GM19025 (cell line): ENCODE results near the gene DENND1C.
"Not testable (repeated sequence)": the region's sequence is repeated elsewhere in the genome, so short reads cannot be mapped to it uniquely, and the experiment has no call there.

Experiments used
- ATAC-seq: cut with Tn5 transposase; IDR thresholded peaks from one replicate; pipeline ENCODE4 v1.9.1; 2021; ENCODE audit warnings: mild to moderate bottlenecking, low read depth, moderate library complexity; ENCODE audit not compliant: unreplicated experiment

DENND1C gene

GRCh38 chr19:6458695-6459261, 22.8 kb downstream of the DENND1C start:
- ATAC-seq = no peak

- no peak for ATAC-seq
Measured at GRCh38 chr19:6457958-6458694, 23.5 kb downstream of the DENND1C start.

GRCh38 chr19:6455924-6456323, 25.7 kb downstream of the DENND1C start:
- ATAC-seq = no peak

- ATAC-seq = no peak
Measured at GRCh38 chr19:6453951-6454565, 27.5 kb downstream of the DENND1C start.

GRCh38 chr19:6452899-6453298, 28.7 kb downstream of the DENND1C start:
- ATAC-seq = no peak

GRCh38 chr19:6452223-6452614, 29.4 kb downstream of the DENND1C start:
- no peak for ATAC-seq

GRCh38 chr19:6451583-6452222, 29.9 kb downstream of the DENND1C start:
- ATAC-seq = no peak

- no peak for ATAC-seq
Measured at GRCh38 chr19:6450166-6450565, 31.4 kb downstream of the DENND1C start.

GRCh38 chr19:6448045-6448444, 33.5 kb downstream of the DENND1C start:
- no peak for ATAC-seq

GRCh38 chr19:6446452-6446851, 35.1 kb downstream of the DENND1C start:
- ATAC-seq = no peak

- no peak for ATAC-seq
Measured at GRCh38 chr19:6443986-6444385, 37.6 kb downstream of the DENND1C start.

GRCh38 chr19:6442087-6442688, 39.4 kb downstream of the DENND1C start:
- no peak for ATAC-seq

- no peak for ATAC-seq
Measured at GRCh38 chr19:6440905-6441304, 40.7 kb downstream of the DENND1C start.

- no peak for ATAC-seq
Measured at GRCh38 chr19:6439743-6440142, 41.8 kb downstream of the DENND1C start.

GRCh38 chr19:6433663-6434062, 47.9 kb downstream of the DENND1C start, which contains the start of gene SLC25A41:
Gene SLC25A41 (minus strand): TSS chr19:6433763. CDS start chr19:6433693, 70 bp downstream.
- no peak for ATAC-seq

GRCh38 chr19:6433165-6433564, 48.4 kb downstream of the DENND1C start:
- no peak for ATAC-seq

GRCh38 chr19:6431891-6432290, 49.7 kb downstream of the DENND1C start:
- no peak for ATAC-seq

GRCh38 chr19:6429419-6430221, 52.0 kb downstream of the DENND1C start:
- ATAC-seq = no peak

GRCh38 chr19:6428692-6429418, 52.7 kb downstream of the DENND1C start:
- not testable (repeated sequence) for ATAC-seq
